ENCODE data around the gene PRSS22. TPM values are rescaled to one million over a fixed set of nuclear protein-coding genes. Genes with fewer than 3 reads are reported as not detected.

PRSS22 gene
- total RNA-seq, 4 donors from 2014 or later: 2.5 to 11.2 TPM; not detected in 2

GRCh38 chr16:2905241-2905987 lies 47.4 kb upstream of the PRSS22 start:
- in situ Hi-C loops (cut with MboI; ENCODE audit: low pct_ligation_motif_present in 1 of 4, low pct_unique_long_range_greater_than_20kb in 1 of 4, low sequenced_read_pairs in 3 of 4) (no loop called here), intact Hi-C loops (cut with DNase I; ENCODE audit: low total_unique reads) (no loop called here)
- 0 to 4% methylated on average over 12 to 30 of the region's 51 CpGs for WGBS, 2 donors (ENCODE audit: low coverage in 1 of 2)
- peak; percentile 100 for DNase-seq
- Histone ChIP-seq H3K27me3 (peaks cover 4% of the 10 kb centered on the region), H3K4me3 (peak overlapping the region; percentile 66 to 94 (median 80)), H3K27ac (peak overlapping the region; percentile 97 to 98 (median 98)), H3K9me3 (no peaks in the 10 kb centered on the region), H3K36me3 (no peaks in the 10 kb centered on the region), H3K4me1 (peaks cover 4 to 26% (median 15%) of the 10 kb centered on the region in 4 donors)
- peak; percentile 99 to 100 (median 100) for TF ChIP-seq POLR2AphosphoS5 (IDR thresholded peaks at IDR 0.05)
- peak in 1 of 5 experiments; percentile 22 for TF ChIP-seq CTCF (IDR thresholded peaks at IDR 0.05)
- no peak for TF ChIP-seq EP300 (IDR thresholded peaks at IDR 0.05; ENCODE audit: low read depth)
- peak; percentile 99 for TF ChIP-seq POLR2A (IDR thresholded peaks at IDR 0.05)

GRCh38 chr16:2904922-2905240 lies 46.9 kb upstream of the PRSS22 start:
- intact Hi-C loops (cut with DNase I; ENCODE audit: low total_unique reads): no loop called here
- TF ChIP-seq EP300 (IDR thresholded peaks at IDR 0.05; ENCODE audit: low read depth): no peak
- no peak for TF ChIP-seq POLR2AphosphoS5 (IDR thresholded peaks at IDR 0.05)
- TF ChIP-seq POLR2A (IDR thresholded peaks at IDR 0.05): no peak
- no peak for TF ChIP-seq CTCF (IDR thresholded peaks at IDR 0.05)

GRCh38 chr16:2904100-2904921 lies 46.3 kb upstream of the PRSS22 start:
- peak; percentile 88 for DNase-seq
- intact Hi-C loops (cut with DNase I; ENCODE audit: low total_unique reads) (no loop called here), in situ Hi-C loops (cut with MboI; ENCODE audit: low pct_ligation_motif_present in 1 of 4, low pct_unique_long_range_greater_than_20kb in 1 of 4, low sequenced_read_pairs in 3 of 4) (no loop called here)
- Histone ChIP-seq H3K27me3 (peaks cover under 1% of the 10 kb centered on the region), H3K27ac (peak overlapping the region; percentile 97 to 98 (median 98)), H3K36me3 (no peaks in the 10 kb centered on the region), H3K9me3 (no peaks in the 10 kb centered on the region), H3K4me1 (peaks cover 4 to 26% (median 15%) of the 10 kb centered on the region in 4 donors), H3K4me3 (peak overlapping the region; percentile 66 to 94 (median 80))
- TF ChIP-seq POLR2A (IDR thresholded peaks at IDR 0.05): peak; percentile 80
- TF ChIP-seq CTCF (IDR thresholded peaks at IDR 0.05): peak; percentile 88 to 95 (median 94)
- peak; percentile 63 to 87 (median 85) for TF ChIP-seq POLR2AphosphoS5 (IDR thresholded peaks at IDR 0.05)
- no peak for TF ChIP-seq EP300 (IDR thresholded peaks at IDR 0.05; ENCODE audit: low read depth)
- 2 to 6% methylated on average over 5 to 50 of the region's 62 CpGs for whole genome bisulfite sequencing, 2 donors (ENCODE audit: low coverage in 1 of 2)

More at GRCh38 chr16:2904922-2905240, 46.9 kb upstream of the PRSS22 start:
- WGBS, 2 donors (ENCODE audit: low coverage in 1 of 2): 1% methylated on average over 12 of the region's 32 CpGs; no CpG with 5 or more reads in 1 of the 2 donors
- H3K4me3 ChIP-seq: peak overlapping the region; percentile 66 to 94 (median 80)
- peaks cover 4 to 26% (median 15%) of the 10 kb centered on the region in 4 donors for H3K4me1 ChIP-seq
- no peaks in the 10 kb centered on the region for H3K9me3 ChIP-seq
- H3K27me3 ChIP-seq: peaks cover 4% of the 10 kb centered on the region
- DNase-seq: no peak
- no peaks in the 10 kb centered on the region for H3K36me3 ChIP-seq
- in situ Hi-C loops (cut with MboI; ENCODE audit: low pct_ligation_motif_present in 1 of 4, low pct_unique_long_range_greater_than_20kb in 1 of 4, low sequenced_read_pairs in 3 of 4): no loop called here
- peak overlapping the region; percentile 97 to 98 (median 98) for H3K27ac ChIP-seq
